ENCODE measurements around the gene PATL1. TPM values are rescaled to one million over a fixed set of nuclear protein-coding genes. Genes with fewer than 3 reads are reported as not detected.

Gene PATL1
- total RNA-seq, 1 donor from 2014 or later: 35.4 TPM

DNA sequence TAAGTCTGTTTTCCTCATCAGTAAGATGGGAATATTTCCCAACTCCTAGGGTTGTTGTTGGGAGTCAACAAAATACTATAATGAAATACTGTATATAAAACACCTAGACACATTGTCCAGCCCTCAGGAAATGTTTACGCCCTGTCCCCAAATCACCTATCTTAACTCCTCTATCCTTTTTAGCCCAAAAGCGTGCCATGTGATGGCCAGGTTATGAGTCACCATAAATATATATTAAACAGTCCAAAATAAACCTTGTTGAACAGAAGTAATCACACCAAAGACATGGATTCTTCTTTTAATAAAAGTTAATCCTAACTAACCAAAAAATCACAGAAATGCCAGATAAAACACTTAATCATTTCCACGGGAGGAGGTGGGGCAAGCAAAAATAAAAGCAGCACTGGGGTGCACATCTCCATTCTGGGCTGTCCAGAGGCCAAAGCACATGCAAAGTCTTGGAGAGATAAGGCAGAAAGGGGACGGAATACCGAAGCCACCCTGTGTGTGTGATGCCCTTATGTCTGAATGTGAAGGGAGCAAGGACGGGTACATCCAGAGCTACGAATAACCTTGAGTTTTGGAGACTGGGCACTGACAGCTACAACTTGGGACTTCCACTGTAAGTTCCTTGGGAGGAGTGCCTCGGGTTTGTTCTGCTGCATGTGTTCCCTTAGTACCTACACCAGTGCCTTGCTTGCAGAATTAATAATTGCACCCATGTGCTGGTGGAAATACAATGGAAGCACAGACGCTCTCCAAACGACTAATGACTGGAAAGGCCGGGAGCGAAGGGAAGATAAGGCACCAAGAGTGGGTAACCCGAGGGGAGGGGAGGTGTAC lies 54.3 kb downstream of the PATL1 start:
- peak overlapping the region; percentile 93 for H3K4me3 Mint-ChIP-seq
- no peaks in the 10 kb centered on the region for H3K9me3 Mint-ChIP-seq
- no peak for DNase-seq (ENCODE audit: low read depth, low spot score)
- peak overlapping the region; percentile 40 for H3K27ac Mint-ChIP-seq (ENCODE audit: unreplicated experiment)
- H3K27me3 Mint-ChIP-seq (ENCODE audit: low read depth): no peaks in the 10 kb centered on the region
- TF ChIP-seq, protein P1, sequence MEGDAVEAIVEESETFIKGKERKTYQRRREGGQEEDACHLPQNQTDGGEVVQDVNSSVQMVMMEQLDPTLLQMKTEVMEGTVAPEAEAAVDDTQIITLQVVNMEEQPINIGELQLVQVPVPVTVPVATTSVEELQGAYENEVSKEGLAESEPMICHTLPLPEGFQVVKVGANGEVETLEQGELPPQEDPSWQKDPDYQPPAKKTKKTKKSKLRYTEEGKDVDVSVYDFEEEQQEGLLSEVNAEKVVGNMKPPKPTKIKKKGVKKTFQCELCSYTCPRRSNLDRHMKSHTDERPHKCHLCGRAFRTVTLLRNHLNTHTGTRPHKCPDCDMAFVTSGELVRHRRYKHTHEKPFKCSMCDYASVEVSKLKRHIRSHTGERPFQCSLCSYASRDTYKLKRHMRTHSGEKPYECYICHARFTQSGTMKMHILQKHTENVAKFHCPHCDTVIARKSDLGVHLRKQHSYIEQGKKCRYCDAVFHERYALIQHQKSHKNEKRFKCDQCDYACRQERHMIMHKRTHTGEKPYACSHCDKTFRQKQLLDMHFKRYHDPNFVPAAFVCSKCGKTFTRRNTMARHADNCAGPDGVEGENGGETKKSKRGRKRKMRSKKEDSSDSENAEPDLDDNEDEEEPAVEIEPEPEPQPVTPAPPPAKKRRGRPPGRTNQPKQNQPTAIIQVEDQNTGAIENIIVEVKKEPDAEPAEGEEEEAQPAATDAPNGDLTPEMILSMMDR (conservative IDR thresholded peaks at IDR 0.05): no peak
- H3K4me1 Mint-ChIP-seq: peaks cover 33% of the 10 kb centered on the region
- no peaks in the 10 kb centered on the region for H3K36me3 Mint-ChIP-seq (ENCODE audit: low read depth)

DNA sequence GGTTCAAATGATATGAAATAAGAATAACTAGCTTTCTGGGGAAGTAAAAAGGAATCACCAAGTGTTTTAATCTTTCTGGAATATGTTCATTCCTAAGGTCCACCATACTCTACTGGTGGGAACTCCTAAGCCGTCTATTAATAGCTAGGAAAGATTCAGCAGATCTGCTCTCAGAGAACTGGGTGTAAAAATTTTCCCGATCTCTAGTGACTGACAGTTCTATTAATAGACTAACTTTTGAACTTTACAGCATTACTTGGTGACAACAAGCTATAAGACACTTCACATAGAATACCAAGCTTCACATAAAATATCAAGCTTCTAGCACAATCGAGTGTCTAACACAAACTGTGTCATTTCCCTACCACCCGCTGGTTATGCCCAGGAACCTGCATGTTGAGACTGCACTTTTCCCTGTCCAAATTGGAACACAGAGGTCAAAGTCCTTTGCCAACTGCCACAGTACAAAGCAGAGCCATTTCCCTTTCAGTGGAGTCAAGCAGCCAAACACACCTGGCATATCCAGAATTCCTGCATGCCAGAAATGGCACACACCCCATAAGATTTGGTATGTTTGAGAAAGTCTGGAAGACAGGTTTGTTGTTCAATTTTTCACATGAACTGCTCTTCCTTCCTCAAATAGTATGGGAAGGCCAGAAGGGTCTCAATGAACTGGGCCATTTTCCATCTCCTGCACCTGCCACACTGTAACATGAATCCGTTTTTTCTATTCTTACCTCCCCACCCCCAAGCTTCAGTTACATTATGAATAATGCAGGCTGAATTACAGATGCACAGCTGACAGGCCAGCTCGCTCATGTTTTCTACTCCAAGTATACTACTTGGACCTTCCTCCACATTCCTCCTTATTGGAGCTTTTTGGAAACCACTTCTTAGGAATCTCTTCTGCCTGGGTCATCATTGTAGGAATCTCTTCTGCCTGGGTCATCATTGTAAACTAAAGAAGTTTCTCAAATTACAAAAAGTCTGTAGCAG lies 57.0 kb downstream of the PATL1 start:
- H3K27ac Mint-ChIP-seq (ENCODE audit: unreplicated experiment): peak overlapping the region; percentile 28
- H3K9me3 Mint-ChIP-seq: no peaks in the 10 kb centered on the region
- no peaks in the 10 kb centered on the region for H3K27me3 Mint-ChIP-seq (ENCODE audit: low read depth)
- H3K36me3 Mint-ChIP-seq (ENCODE audit: low read depth): no peaks in the 10 kb centered on the region
- peak overlapping the region; percentile 8 for H3K4me3 Mint-ChIP-seq
- DNase-seq (ENCODE audit: low read depth, low spot score): no peak
- TF ChIP-seq, protein P1 (conservative IDR thresholded peaks at IDR 0.05): no peak
- peaks cover 33% of the 10 kb centered on the region for H3K4me1 Mint-ChIP-seq

DNA sequence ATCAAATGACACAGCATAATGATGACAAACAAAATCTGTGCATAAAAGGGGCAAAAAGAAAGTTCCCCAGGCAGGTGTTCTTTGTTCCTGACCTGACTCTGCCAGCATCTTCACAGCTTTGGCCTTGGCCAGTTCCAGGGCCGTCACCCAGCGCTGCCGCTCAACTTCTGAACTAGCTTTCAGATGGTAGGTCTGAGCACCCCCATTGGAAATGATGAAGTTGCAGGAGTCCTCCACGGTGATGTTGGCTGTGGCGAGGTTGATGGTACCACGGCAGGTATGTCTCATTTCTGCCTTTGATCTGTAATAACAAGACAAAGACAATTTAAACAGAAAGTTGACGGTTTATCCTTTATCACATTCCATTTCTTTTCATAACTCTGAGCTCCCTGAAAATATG lies 58.5 kb downstream of the PATL1 start:
- TF ChIP-seq, protein P1 (conservative IDR thresholded peaks at IDR 0.05): no peak
- Mint-ChIP-seq H3K36me3 (ENCODE audit: low read depth) (no peaks in the 10 kb centered on the region), H3K27me3 (ENCODE audit: low read depth) (no peaks in the 10 kb centered on the region), H3K27ac (ENCODE audit: unreplicated experiment) (no peak overlapping the region), H3K4me1 (peaks cover 25% of the 10 kb centered on the region), H3K9me3 (no peaks in the 10 kb centered on the region), H3K4me3 (peak overlapping the region; percentile 10)
- no peak for DNase-seq (ENCODE audit: low read depth, low spot score)

DNA sequence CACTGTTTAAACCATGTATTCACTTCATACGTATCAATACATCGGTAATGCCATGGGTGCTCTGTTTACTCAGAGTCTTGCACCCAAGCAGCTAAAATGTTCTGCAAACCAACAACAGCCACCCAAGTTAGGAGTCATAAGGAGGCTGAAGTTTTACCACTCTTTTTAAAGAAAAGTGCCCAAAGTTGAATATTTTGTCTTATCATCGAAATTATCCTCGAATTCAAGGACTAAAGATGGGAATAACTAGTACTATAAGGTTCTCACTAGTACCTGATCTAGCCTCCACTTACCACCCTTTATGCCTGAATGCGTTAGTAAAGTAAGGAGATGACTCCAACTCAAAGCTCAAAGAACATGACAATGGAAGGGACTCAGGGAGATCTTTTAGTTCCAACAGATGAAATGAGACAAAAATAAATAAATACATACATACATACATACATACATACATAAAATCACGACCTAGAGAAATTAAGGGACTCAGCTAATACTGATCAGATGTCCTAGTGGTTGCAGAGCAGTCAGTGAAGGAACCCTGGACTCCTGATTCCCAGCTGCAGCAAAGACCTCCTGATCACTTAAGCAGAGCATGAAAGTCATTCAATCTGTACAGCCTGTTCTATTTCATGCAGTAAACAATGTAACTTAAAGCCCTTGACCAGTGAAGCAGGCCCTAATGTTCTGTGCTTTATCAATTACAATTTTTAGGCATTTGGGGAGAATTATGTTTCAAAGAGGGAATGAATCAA lies 61.0 kb downstream of the PATL1 start:
- Mint-ChIP-seq H3K36me3 (ENCODE audit: low read depth) (no peaks in the 10 kb centered on the region), H3K9me3 (no peaks in the 10 kb centered on the region), H3K4me1 (peaks cover 9% of the 10 kb centered on the region), H3K27ac (ENCODE audit: unreplicated experiment) (no peak overlapping the region), H3K27me3 (ENCODE audit: low read depth) (no peaks in the 10 kb centered on the region), H3K4me3 (no peak overlapping the region)
- no peak for DNase-seq (ENCODE audit: low read depth, low spot score)
- TF ChIP-seq, protein P1 (conservative IDR thresholded peaks at IDR 0.05): no peak

DNA sequence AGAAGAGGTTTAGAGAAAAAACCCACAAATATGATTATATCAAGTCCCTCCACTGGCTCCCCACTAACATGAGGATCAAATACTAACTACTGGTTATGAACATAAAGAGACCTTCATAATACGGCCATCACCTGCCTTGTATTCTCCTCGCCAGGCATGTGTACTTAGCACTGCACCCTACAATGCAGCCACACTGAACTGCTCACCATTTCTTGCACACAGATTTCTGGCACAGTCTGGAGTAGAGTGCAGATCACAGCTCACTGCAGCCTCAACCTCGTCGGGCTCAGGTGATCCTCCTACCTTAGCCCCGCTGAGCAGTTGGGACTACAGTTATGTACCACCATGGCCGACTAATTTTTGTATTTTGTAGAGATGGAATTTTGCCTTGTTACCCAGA lies 66.4 kb downstream of the PATL1 start:
- Mint-ChIP-seq H3K27ac (ENCODE audit: unreplicated experiment) (no peak overlapping the region), H3K4me3 (no peak overlapping the region), H3K4me1 (no peaks in the 10 kb centered on the region), H3K36me3 (ENCODE audit: low read depth) (peaks cover 6% of the 10 kb centered on the region), H3K27me3 (ENCODE audit: low read depth) (no peaks in the 10 kb centered on the region), H3K9me3 (no peaks in the 10 kb centered on the region)
- no peak for DNase-seq (ENCODE audit: low read depth, low spot score)
- TF ChIP-seq, protein P1 (conservative IDR thresholded peaks at IDR 0.05): no peak

All from neural crest cell (in vitro differentiated cells).